Right atrium auricular region (tissue), 2 donors: ENCODE data around the gene ARID4B. TPM values are rescaled to one million over a fixed set of nuclear protein-coding genes. Genes with fewer than 3 reads are reported as not detected.
A peak's percentile ranks its signal among the peaks of the same experiment; 100 is the strongest.

ENCODE experiments used
- DNase-seq: peaks from one replicate; pipeline ENCODE4 v3.0.0-alpha.2; 2019; ENCODE audit warnings: low spot score
- H3K27ac ChIP-seq, 2 donors: fragments of 200-600 bp; sonication (generic); 1 replicate in 1 of 2; 2 replicates in 1 of 2; pipeline ENCODE4 v1.5.1; 2016 to 2019
- H3K27me3 ChIP-seq, 2 donors: fragments of 200-600 bp; sonication (generic); one replicate each; pipeline versions ENCODE4 v1.5.1 to v1.6.0; 2017 to 2019
- H3K36me3 ChIP-seq: fragments of 200-600 bp; sonication (generic); one replicate; pipeline ENCODE4 v1.5.1; 2016
- H3K4me1 ChIP-seq, 2 donors: fragments of 200-600 bp; sonication (generic); one replicate each; pipeline versions ENCODE4 v1.5.1 to v1.6.0; 2017 to 2019
- H3K4me3 ChIP-seq, 2 donors: fragments of 200-600 bp; sonication (generic); 1 replicate in 1 of 2; 2 replicates in 1 of 2; pipeline ENCODE4 v1.5.1; 2017 to 2019; ENCODE audit warnings: mild to moderate bottlenecking in 1 of 2, moderate library complexity in 1 of 2
- H3K9me3 ChIP-seq, 2 donors: fragments of 200-600 bp; sonication (generic); one replicate each; pipeline ENCODE4 v1.5.1; 2019
- CTCF ChIP-seq, 2 donors: fragments of 200-600 bp; sonication (generic); IDR thresholded peaks; one replicate each; pipeline ENCODE4 v1.5.1; 2019; ENCODE audit warnings: antibody characterized with exemption in 2 of 2
- total RNA-seq, 2 donors: library from RNA; depleted of rRNA; stranded (reverse); fragments of >200 nt; gene quantifications; one replicate each; pipeline ENCODE4 v1.1.0, GENCODE V29; 2016

The ARID4B gene
- total RNA-seq, 2 donors from 2014 or later: 15.9 to 16.1 TPM

- no peaks in the 10 kb centered on the region for H3K9me3 ChIP-seq
- no peak overlapping the region for H3K4me3 ChIP-seq
- H3K27ac ChIP-seq: no peak overlapping the region
- H3K36me3 ChIP-seq: peaks cover 44% of the 10 kb centered on the region
- no peaks in the 10 kb centered on the region for H3K4me1 ChIP-seq
- H3K27me3 ChIP-seq: no peaks in the 10 kb centered on the region
- no peak for TF ChIP-seq CTCF (IDR thresholded peaks at IDR 0.05)
- no peak for DNase-seq
These were observed 151.5 kb downstream of the ARID4B start for GRCh38 chr1:235176486-235176885.

- DNase-seq: no peak
- Histone ChIP-seq H3K27ac (no peak overlapping the region), H3K27me3 (no peaks in the 10 kb centered on the region), H3K9me3 (no peaks in the 10 kb centered on the region), H3K4me3 (no peak overlapping the region), H3K4me1 (no peaks in the 10 kb centered on the region), H3K36me3 (peaks cover 52% of the 10 kb centered on the region)
- no peak for TF ChIP-seq CTCF (IDR thresholded peaks at IDR 0.05)
These were observed 158.0 kb downstream of the ARID4B start for GRCh38 chr1:235169986-235170385.

GRCh38 chr1:235168375-235168774, 159.6 kb downstream of the ARID4B start:
- no peak overlapping the region for H3K27ac ChIP-seq
- H3K9me3 ChIP-seq: no peaks in the 10 kb centered on the region
- H3K27me3 ChIP-seq: no peaks in the 10 kb centered on the region
- no peak for DNase-seq
- H3K4me1 ChIP-seq: no peaks in the 10 kb centered on the region
- no peak for TF ChIP-seq CTCF (IDR thresholded peaks at IDR 0.05)
- H3K36me3 ChIP-seq: peaks cover 43% of the 10 kb centered on the region
- no peak overlapping the region for H3K4me3 ChIP-seq

GRCh38 chr1:235161685-235162327, 166.2 kb downstream of the ARID4B start:
- TF ChIP-seq CTCF (IDR thresholded peaks at IDR 0.05): no peak
- peak overlapping the region; percentile 87 to 89 for H3K27ac ChIP-seq
- no peak for DNase-seq
- H3K4me1 ChIP-seq: peaks cover 0 to 15% of the 10 kb centered on the region in 2 donors
- peak overlapping the region; percentile 62 to 72 for H3K4me3 ChIP-seq
- no peaks in the 10 kb centered on the region for H3K9me3 ChIP-seq
- H3K36me3 ChIP-seq: peaks cover 7% of the 10 kb centered on the region
- no peaks in the 10 kb centered on the region for H3K27me3 ChIP-seq

- TF ChIP-seq CTCF (IDR thresholded peaks at IDR 0.05): peak in 1 of 2 donors; percentile 44
- Histone ChIP-seq H3K27me3 (no peaks in the 10 kb centered on the region), H3K9me3 (no peaks in the 10 kb centered on the region), H3K4me3 (peak within 1 kb of the TSS; percentile 62 to 72), H3K4me1 (peaks cover 0 to 15% of the 10 kb centered on the region in 2 donors), H3K36me3 (peaks cover 11% of the 10 kb centered on the region), H3K27ac (peak within 1 kb of the TSS; percentile 87 to 89)
- peak; percentile 89 for DNase-seq
These were observed 166.9 kb downstream of the ARID4B start, which contains the start of gene RBM34 for GRCh38 chr1:235160957-235161684. TSS of gene RBM34 (minus strand) at chr1:235161250. CDS start at chr1:235161226, 24 bp downstream.
